H1 (cell line): Measurements from ENCODE around the gene CMTM1. TPM values are rescaled to one million over a fixed set of nuclear protein-coding genes. Genes with fewer than 3 reads are reported as not detected.

Experiments
- CEBPB ChIP-seq: IDR thresholded peaks from 2 replicates; pipeline ENCODE4 v1.6.1; 2012; ENCODE audit warnings: low read depth, low read length
- polyA plus RNA-seq, 7 experiments: library from polyadenylated mRNA; depleted of rRNA in 3 of 7; stranded (reverse) in 5 of 7; unstranded in 2 of 7; fragments of >200 nt in 5 of 7; fragments of 200-250 nt in 2 of 7; gene quantifications; 1 replicate in 5 of 7; 2 replicates in 1 of 7; 4 replicates in 1 of 7; pipeline versions ENCODE4 v1.2.1 to v1.2.3, GENCODE V29; 2011 to 2013; ENCODE audit warnings: missing spikeins in 2 of 7, mixed read lengths in 2 of 7
- total RNA-seq: library from RNA; stranded (reverse); fragmentation: NEBNext Ultra II Directional; extraction: Animal tissue kit (Norgen Biotek cat#: 25700); gene quantifications from 2 replicates; pipeline ENCODE4 v1.2.1, GENCODE V29; 2021
- TF ChIP-seq, protein P1 (sequence below), 3 experiments: IDR thresholded peaks; 1 replicate in 2 of 3; 2 replicates in 1 of 3; pipeline versions ENCODE4 v1.5.1 to v1.6.1; 2011; ENCODE audit warnings: low read length in 3 of 3, mild to moderate bottlenecking in 3 of 3, inconsistent platforms in 2 of 3, low read depth in 1 of 3, moderate library complexity in 1 of 3; ENCODE audit not compliant: insufficient read depth in 1 of 3; ENCODE audit errors: control extremely low read depth in 1 of 3

Gene CMTM1
- total and polyA plus RNA-seq, 2 of the 8 experiments (the other 6 are each of a cell fraction or from before 2014, with no cell fraction given): 1.2 to 2.0 TPM

DNA sequence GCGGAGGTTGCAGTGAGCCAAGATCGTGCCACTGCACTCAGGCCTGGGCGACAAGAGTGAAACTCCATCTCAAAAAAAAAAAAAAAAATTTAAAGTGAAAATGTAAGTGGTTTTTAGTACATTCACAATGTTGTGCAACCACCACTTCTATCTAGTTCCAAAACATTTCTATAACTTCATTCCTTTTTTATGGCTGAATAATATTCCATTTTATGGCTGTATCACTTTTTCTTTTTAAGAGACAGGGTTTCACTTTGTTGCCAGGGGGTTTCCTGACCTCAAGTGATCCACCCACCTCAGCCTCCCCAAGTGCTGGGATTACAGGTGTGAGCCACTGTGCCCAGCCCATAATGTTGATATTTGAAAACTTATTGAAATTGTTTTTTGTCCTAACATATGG, 26.6 kb downstream of the CMTM1 start (continued):
- TF ChIP-seq, protein P1, sequence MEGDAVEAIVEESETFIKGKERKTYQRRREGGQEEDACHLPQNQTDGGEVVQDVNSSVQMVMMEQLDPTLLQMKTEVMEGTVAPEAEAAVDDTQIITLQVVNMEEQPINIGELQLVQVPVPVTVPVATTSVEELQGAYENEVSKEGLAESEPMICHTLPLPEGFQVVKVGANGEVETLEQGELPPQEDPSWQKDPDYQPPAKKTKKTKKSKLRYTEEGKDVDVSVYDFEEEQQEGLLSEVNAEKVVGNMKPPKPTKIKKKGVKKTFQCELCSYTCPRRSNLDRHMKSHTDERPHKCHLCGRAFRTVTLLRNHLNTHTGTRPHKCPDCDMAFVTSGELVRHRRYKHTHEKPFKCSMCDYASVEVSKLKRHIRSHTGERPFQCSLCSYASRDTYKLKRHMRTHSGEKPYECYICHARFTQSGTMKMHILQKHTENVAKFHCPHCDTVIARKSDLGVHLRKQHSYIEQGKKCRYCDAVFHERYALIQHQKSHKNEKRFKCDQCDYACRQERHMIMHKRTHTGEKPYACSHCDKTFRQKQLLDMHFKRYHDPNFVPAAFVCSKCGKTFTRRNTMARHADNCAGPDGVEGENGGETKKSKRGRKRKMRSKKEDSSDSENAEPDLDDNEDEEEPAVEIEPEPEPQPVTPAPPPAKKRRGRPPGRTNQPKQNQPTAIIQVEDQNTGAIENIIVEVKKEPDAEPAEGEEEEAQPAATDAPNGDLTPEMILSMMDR (IDR thresholded peaks at IDR 0.05; ENCODE audit: control extremely low read depth in 1 of 3, insufficient read depth in 1 of 3, low read depth in 1 of 3, low read length in 3 of 3): no peak
- TF ChIP-seq CEBPB: no peak
- TF ChIP-seq, all 59 proteins: peak for 0
